SK-N-MC (cell line): Measurements from ENCODE around the gene CD81.

Source experiments
- EZH2 ChIP-seq: fragments of 200-600 bp; sonication (generic); IDR thresholded peaks from one replicate; pipeline ENCODE4 v1.6.1; 2017; ENCODE audit warnings: antibody characterized with exemption
- POLR2AphosphoS5 ChIP-seq: IDR thresholded peaks from 2 replicates; pipeline ENCODE4 v1.6.1; 2012; ENCODE audit warnings: mild to moderate bottlenecking, low read depth, low read length, borderline replicate concordance

DNA sequence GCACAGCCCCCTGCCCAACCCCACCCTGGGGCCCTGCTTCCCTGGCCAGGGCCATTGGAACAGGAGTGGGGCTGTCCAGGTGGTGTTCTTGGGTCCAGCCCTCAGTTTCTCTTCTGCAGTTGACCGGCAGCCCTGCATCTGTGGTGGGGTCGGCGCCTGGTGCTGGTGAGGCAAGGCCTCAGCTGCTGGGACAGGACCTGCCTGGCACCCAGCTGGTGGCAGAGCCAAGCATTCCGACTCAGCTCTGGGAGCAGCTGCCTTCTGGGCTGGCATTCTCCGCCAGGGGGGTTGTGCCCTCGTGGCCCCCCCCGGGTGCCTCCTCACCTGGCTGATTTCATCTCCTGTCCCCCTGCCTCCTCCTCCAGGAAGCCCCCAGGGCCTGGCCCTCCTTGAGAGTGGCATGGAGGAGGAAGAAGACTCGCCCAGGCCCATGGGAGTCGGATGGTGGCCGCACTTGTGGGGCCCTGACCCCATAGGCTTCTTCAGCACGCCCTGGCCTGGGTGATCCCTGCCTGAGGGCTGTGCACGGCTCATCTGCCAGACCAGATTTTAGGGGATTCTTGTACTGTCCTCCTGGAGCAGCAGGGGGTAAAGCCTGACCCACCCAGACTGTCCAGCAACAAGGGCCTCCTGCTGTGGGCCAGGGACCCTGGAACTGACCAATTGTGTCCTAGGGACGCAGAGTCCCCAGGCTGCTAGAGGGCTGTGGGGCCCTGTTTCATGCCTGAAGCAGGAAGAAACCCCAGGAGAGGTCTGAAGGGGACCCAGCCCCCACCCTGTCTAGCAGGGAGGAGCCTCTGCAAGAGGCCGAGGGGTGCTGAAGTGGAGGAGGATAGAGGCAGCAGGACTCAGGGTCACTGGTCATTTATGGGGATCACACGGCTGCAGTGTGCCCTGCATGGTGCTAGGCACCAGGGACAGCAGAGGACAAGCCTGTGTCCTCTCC, 11.6 kb downstream of the CD81 start:
- no peak for TF ChIP-seq POLR2AphosphoS5
- no peak for TF ChIP-seq EZH2
